ENCODE measurements around the gene PCDHGA12. TPM values are rescaled to one million over a fixed set of nuclear protein-coding genes. Genes with fewer than 3 reads are reported as not detected.

Gene PCDHGA12
- total and polyA plus RNA-seq, 2 donors (not counting 1 experiment from before 2014, with no cell fraction given), result 0.27 to 2.8 TPM

- Histone ChIP-seq H4K20me1 (ENCODE audit: control insufficient read depth, insufficient read depth, low read length, poor library complexity, severe bottlenecking) (no peaks in the 10 kb centered on the region), H2AFZ (ENCODE audit: insufficient read depth, low read depth, low read length, poor library complexity, severe bottlenecking) (peak within 1 kb of the TSS; percentile 17), H3K27me3 (replicated peaks in 1 of 4; ENCODE audit: control extremely low read depth in 1 of 4, control insufficient read depth in 3 of 4, insufficient read depth in 4 of 4, low read length in 3 of 4) (peaks cover 2 to 71% (median 58%) of the 10 kb centered on the region in 4 experiments), H3K4me3 (ENCODE audit: control extremely low read depth in 1 of 5, extremely low read depth in 1 of 5, insufficient read depth in 1 of 5, low read depth in 2 of 5, low read length in 4 of 5) (peak within 1 kb of the TSS; percentile 24 to 53 (median 52)), H3K9me3 (ENCODE audit: control extremely low read depth in 1 of 3, control insufficient read depth in 2 of 3, insufficient read depth in 1 of 3, low read length in 2 of 3) (peaks cover 2 to 56% (median 52%) of the 10 kb centered on the region in 3 donors), H3K9ac (ENCODE audit: low read length) (peak within 1 kb of the TSS; percentile 35), H3K36me3 (replicated peaks in 1 of 2; ENCODE audit: control extremely low read depth in 1 of 2, control insufficient read depth in 1 of 2, extremely low read depth in 1 of 2, insufficient read depth in 2 of 2, low read length in 1 of 2) (no peaks in the 10 kb centered on the region), H3K27ac (ENCODE audit: low read length in 2 of 2) (no peak within 1 kb of the TSS), H3K4me2 (replicated peaks; ENCODE audit: low read depth, low read length, poor library complexity, severe bottlenecking) (peak within 1 kb of the TSS; percentile 47), H3K4me1 (ENCODE audit: control insufficient read depth in 2 of 2, insufficient read depth in 2 of 2, low read length in 2 of 2) (peaks cover 10 to 12% of the 10 kb centered on the region in 2 donors), H3K79me2 (ENCODE audit: control insufficient read depth, insufficient read depth, low read length) (no peaks in the 10 kb centered on the region)
- Mint-ChIP-seq H3K9me3 (ENCODE audit: insufficient read depth) (peaks cover 7% of the 10 kb centered on the region), H3K4me3 (peak within 1 kb of the TSS; percentile 87), H3K27me3 (peaks cover 57% of the 10 kb centered on the region), H3K4me1 (peaks cover 15% of the 10 kb centered on the region), H3K27ac (peak within 1 kb of the TSS; percentile 48)
- peak; percentile 72 for TF ChIP-seq CTCF (IDR thresholded peaks at IDR 0.05)
- no peak for TF ChIP-seq EZH2 (IDR thresholded peaks at IDR 0.05; ENCODE audit: borderline replicate concordance, insufficient read depth, low read depth, low read length, poor library complexity, severe bottlenecking)
- intact Hi-C loops (cut with micrococcal nuclease), result no loop called here
- ATAC-seq (ENCODE audit: low read depth) (peak; percentile 68), DNase-seq (peak; percentile 68)
- WGBS (ENCODE audit: insufficient coverage), result 8% methylated on average over 29 of the region's 42 CpGs
- ChIA-PET CTCF (interaction anchor here (0.6 to 3.4 kb wide), 24 partner anchors 8 to 306 kb away, joined by 3 to 32 read pairs (median 5); partner anchors contain the start of genes PCDHB8, PCDHGA10, PCDHGA12 and PCDHGB3), POLR2A (interaction anchor here (0.6 kb wide), 1 partner anchor 82 kb away, joined by 4 read pairs; no protein-coding TSS in a partner anchor)
These were observed 9.3 kb upstream of the PCDHGA12 start, which contains the start of gene PCDHGA11 for GRCh38 chr5:141420855-141421488. Gene PCDHGA11 (plus strand): TSS chr5:141421051. CDS start chr5:141421228, 177 bp downstream.

GRCh38 chr5:141421489-141421855 is 8.8 kb upstream of the PCDHGA12 start:
- Mint-ChIP-seq H3K9me3 (ENCODE audit: insufficient read depth) (peaks cover 7% of the 10 kb centered on the region), H3K4me1 (peaks cover 15% of the 10 kb centered on the region), H3K27me3 (peaks cover 56% of the 10 kb centered on the region), H3K27ac (no peak overlapping the region), H3K4me3 (peak overlapping the region; percentile 87)
- DNase-seq, result no peak
- POLR2A ChIA-PET, result no interaction called here
- peaks cover 10 to 12% of the 10 kb centered on the region in 2 donors for H3K4me1 ChIP-seq (ENCODE audit: control insufficient read depth in 2 of 2, insufficient read depth in 2 of 2, low read length in 2 of 2)
- H2AFZ ChIP-seq (ENCODE audit: insufficient read depth, low read depth, low read length, poor library complexity, severe bottlenecking), result no peak overlapping the region
- peaks cover 2 to 73% (median 59%) of the 10 kb centered on the region in 4 experiments for H3K27me3 ChIP-seq (replicated peaks in 1 of 4; ENCODE audit: control extremely low read depth in 1 of 4, control insufficient read depth in 3 of 4, insufficient read depth in 4 of 4, low read length in 3 of 4)
- intact Hi-C loops (cut with micrococcal nuclease), result no loop called here
- no peaks in the 10 kb centered on the region for H3K79me2 ChIP-seq (ENCODE audit: control insufficient read depth, insufficient read depth, low read length)
- no peaks in the 10 kb centered on the region for H4K20me1 ChIP-seq (ENCODE audit: control insufficient read depth, insufficient read depth, low read length, poor library complexity, severe bottlenecking)
- peak overlapping the region; percentile 47 for H3K4me2 ChIP-seq (replicated peaks; ENCODE audit: low read depth, low read length, poor library complexity, severe bottlenecking)
- H3K27ac ChIP-seq (ENCODE audit: low read length in 2 of 2), result no peak overlapping the region
- 18% methylated on average over 11 of the region's 13 CpGs for WGBS (ENCODE audit: insufficient coverage)
- H3K9ac ChIP-seq (ENCODE audit: low read length), result peak overlapping the region; percentile 35
- TF ChIP-seq EZH2 (IDR thresholded peaks at IDR 0.05; ENCODE audit: borderline replicate concordance, insufficient read depth, low read depth, low read length, poor library complexity, severe bottlenecking) (no peak), CTCF (IDR thresholded peaks at IDR 0.05) (no peak)
- no peaks in the 10 kb centered on the region for H3K36me3 ChIP-seq (replicated peaks in 1 of 2; ENCODE audit: control extremely low read depth in 1 of 2, control insufficient read depth in 1 of 2, extremely low read depth in 1 of 2, insufficient read depth in 2 of 2, low read length in 1 of 2)
- peak overlapping the region in 4 of 5 experiments; percentile 24 to 53 (median 39) for H3K4me3 ChIP-seq (ENCODE audit: control extremely low read depth in 1 of 5, extremely low read depth in 1 of 5, insufficient read depth in 1 of 5, low read depth in 2 of 5, low read length in 4 of 5)
- no peak for ATAC-seq (ENCODE audit: low read depth)
- CTCF ChIA-PET, result interaction anchor here (0.6 to 3.4 kb wide), 20 partner anchors 9 to 305 kb away, joined by 3 to 32 read pairs (median 5); partner anchors contain the start of genes PCDHB8, PCDHGA10, PCDHGA12 and PCDHGB3
- peaks cover 2 to 60% (median 52%) of the 10 kb centered on the region in 3 donors for H3K9me3 ChIP-seq (ENCODE audit: control extremely low read depth in 1 of 3, control insufficient read depth in 2 of 3, insufficient read depth in 1 of 3, low read length in 2 of 3)

All from B cell (primary cell).